ENCODE measurements around the gene ACADVL.

Gene ACADVL

GRCh38 chr17:7211491-7212273 lies 8.1 kb upstream of the ACADVL start:
- TF ChIP-seq CTCF (IDR thresholded peaks at IDR 0.05) = no peak

GRCh38 chr17:7213895-7214299 lies 5.8 kb upstream of the ACADVL start:
- peak; percentile 37; the same call in 1 of the 2 replicates for TF ChIP-seq CTCF (IDR thresholded peaks at IDR 0.05)

GRCh38 chr17:7214300-7215135 lies 5.2 kb upstream of the ACADVL start:
- peak; percentile 42; the same call in 1 of the 2 replicates for TF ChIP-seq CTCF (IDR thresholded peaks at IDR 0.05)

GRCh38 chr17:7215136-7215638 lies 4.6 kb upstream of the ACADVL start:
- TF ChIP-seq CTCF (IDR thresholded peaks at IDR 0.05) = no peak

GRCh38 chr17:7215652-7216180 lies 4.0 kb upstream of the ACADVL start:
- TF ChIP-seq CTCF (IDR thresholded peaks at IDR 0.05) = no peak

- TF ChIP-seq CTCF (IDR thresholded peaks at IDR 0.05) = no peak
Measured at GRCh38 chr17:7216242-7217112, 3.3 kb upstream of the ACADVL start.
